ENCODE data around the gene SLC38A4.

GRCh38 chr12:46855760-46856159 lies 30.0 kb upstream of the SLC38A4 start:
- TF ChIP-seq CREB1 (IDR thresholded peaks at IDR 0.05; ENCODE audit: low read depth) (no peak), EP300 (IDR thresholded peaks at IDR 0.05; ENCODE audit: borderline replicate concordance) (no peak), TAF1 (IDR thresholded peaks at IDR 0.05; ENCODE audit: low read depth) (no peak), REST (IDR thresholded peaks at IDR 0.05; ENCODE audit: low read depth) (no peak), CEBPB (IDR thresholded peaks at IDR 0.05) (no peak), MAX (IDR thresholded peaks at IDR 0.05) (no peak), RAD21 (IDR thresholded peaks at IDR 0.05; ENCODE audit: low read depth) (no peak), TCF12 (IDR thresholded peaks at IDR 0.05; ENCODE audit: low read depth) (no peak), USF1 (IDR thresholded peaks at IDR 0.05) (no peak), YY1 (IDR thresholded peaks at IDR 0.05; ENCODE audit: low read depth) (no peak), FOXM1 (IDR thresholded peaks at IDR 0.05; ENCODE audit: borderline replicate concordance, low read depth) (no peak), ZBTB7A (IDR thresholded peaks at IDR 0.05; ENCODE audit: low read depth) (no peak), NFIC (IDR thresholded peaks at IDR 0.05) (no peak), EGR1 (IDR thresholded peaks at IDR 0.05) (no peak)

All from Ishikawa (cell line).